Parathyroid adenoma (tissue), 2 donors: ENCODE data around the gene RIOX2.

Source experiments
- H2AFZ ChIP-seq: fragments of 300-600 bp; sonication (generic); one replicate; pipeline ENCODE4 v1.7.0; 2017; ENCODE audit warnings: antibody characterized with exemption, mild to moderate bottlenecking
- H3K27ac ChIP-seq: fragments of 300-600 bp; sonication (generic); one replicate; pipeline ENCODE4 v1.7.0; 2017
- H3K27me3 ChIP-seq: fragments of 300-600 bp; sonication (generic); one replicate; pipeline ENCODE4 v1.7.0; 2017; ENCODE audit warnings: low read length; ENCODE audit not compliant: control insufficient read depth, insufficient read depth
- H3K36me3 ChIP-seq: fragments of 300-600 bp; sonication (generic); one replicate; pipeline ENCODE4 v1.7.0; 2017; ENCODE audit warnings: low read length; ENCODE audit not compliant: control insufficient read depth, insufficient read depth
- H3K4me1 ChIP-seq: fragments of 300-600 bp; sonication (generic); one replicate; pipeline ENCODE4 v1.7.0; 2017; ENCODE audit warnings: control low read depth
- H3K4me2 ChIP-seq: fragments of 300-600 bp; sonication (generic); one replicate; pipeline ENCODE4 v1.7.0; 2017; ENCODE audit warnings: low read length
- H3K4me3 ChIP-seq: fragments of 300-600 bp; sonication (generic); one replicate; pipeline ENCODE4 v1.7.0; 2017; ENCODE audit warnings: low read depth, low read length
- H3K79me2 ChIP-seq: fragments of 300-600 bp; sonication (generic); one replicate; pipeline ENCODE4 v1.7.0; 2017; ENCODE audit warnings: control low read depth
- H3K9ac ChIP-seq: fragments of 300-600 bp; sonication (generic); one replicate; pipeline ENCODE4 v1.7.0; 2017; ENCODE audit warnings: mild to moderate bottlenecking
- H3K9me3 ChIP-seq: fragments of 300-600 bp; sonication (generic); one replicate; pipeline ENCODE4 v1.7.0; 2017; ENCODE audit warnings: low read length; ENCODE audit not compliant: control insufficient read depth
- CTCF ChIP-seq: fragments of 300-600 bp; sonication (generic); IDR thresholded peaks from one replicate; pipeline ENCODE4 v1.7.0; 2017; ENCODE audit warnings: antibody characterized with exemption, mild to moderate bottlenecking
- donor health status: primary hyperparathyroidism.

RIOX2 gene

GRCh38 chr3:97942801-97943546 lies 29.3 kb downstream of the RIOX2 start:
- Histone ChIP-seq H3K4me1 (no peaks in the 10 kb centered on the region), H2AFZ (no peak overlapping the region), H3K4me2 (no peak overlapping the region), H3K27me3 (no peaks in the 10 kb centered on the region), H3K4me3 (no peak overlapping the region), H3K9me3 (no peaks in the 10 kb centered on the region), H3K36me3 (no peaks in the 10 kb centered on the region), H3K79me2 (no peaks in the 10 kb centered on the region), H3K27ac (no peak overlapping the region), H3K9ac (no peak overlapping the region)
- TF ChIP-seq CTCF, result no peak

- Histone ChIP-seq H3K9me3 (no peaks in the 10 kb centered on the region), H3K9ac (no peak overlapping the region), H3K79me2 (no peaks in the 10 kb centered on the region), H3K27me3 (no peaks in the 10 kb centered on the region), H3K4me1 (no peaks in the 10 kb centered on the region), H3K27ac (no peak overlapping the region), H3K36me3 (no peaks in the 10 kb centered on the region), H2AFZ (no peak overlapping the region), H3K4me3 (no peak overlapping the region), H3K4me2 (no peak overlapping the region)
- TF ChIP-seq CTCF, result no peak
Observed at GRCh38 chr3:97940034-97940433, 32.2 kb downstream of the RIOX2 start.

- H3K27ac ChIP-seq, result no peak overlapping the region
- no peak overlapping the region for H3K9ac ChIP-seq
- TF ChIP-seq CTCF, result no peak
- no peaks in the 10 kb centered on the region for H3K79me2 ChIP-seq
- no peaks in the 10 kb centered on the region for H3K4me1 ChIP-seq
- H2AFZ ChIP-seq, result no peak overlapping the region
- no peaks in the 10 kb centered on the region for H3K36me3 ChIP-seq
- no peak overlapping the region for H3K4me3 ChIP-seq
- no peaks in the 10 kb centered on the region for H3K9me3 ChIP-seq
- H3K27me3 ChIP-seq, result no peaks in the 10 kb centered on the region
- no peak overlapping the region for H3K4me2 ChIP-seq
Observed at GRCh38 chr3:97939401-97939800, 32.8 kb downstream of the RIOX2 start.

GRCh38 chr3:97938444-97938843 lies 33.8 kb downstream of the RIOX2 start:
- H3K79me2 ChIP-seq, result no peaks in the 10 kb centered on the region
- H3K27me3 ChIP-seq, result no peaks in the 10 kb centered on the region
- no peak overlapping the region for H3K27ac ChIP-seq
- H3K4me1 ChIP-seq, result no peaks in the 10 kb centered on the region
- H3K4me2 ChIP-seq, result no peak overlapping the region
- no peaks in the 10 kb centered on the region for H3K36me3 ChIP-seq
- no peak overlapping the region for H3K4me3 ChIP-seq
- no peak overlapping the region for H3K9ac ChIP-seq
- no peaks in the 10 kb centered on the region for H3K9me3 ChIP-seq
- no peak overlapping the region for H2AFZ ChIP-seq
- no peak for TF ChIP-seq CTCF

GRCh38 chr3:97937205-97937604 lies 35.0 kb downstream of the RIOX2 start:
- Histone ChIP-seq H3K27me3 (no peaks in the 10 kb centered on the region), H3K79me2 (no peaks in the 10 kb centered on the region), H3K4me3 (no peak overlapping the region), H2AFZ (no peak overlapping the region), H3K4me1 (no peaks in the 10 kb centered on the region), H3K4me2 (no peak overlapping the region), H3K36me3 (no peaks in the 10 kb centered on the region), H3K9me3 (no peaks in the 10 kb centered on the region), H3K9ac (no peak overlapping the region), H3K27ac (no peak overlapping the region)
- TF ChIP-seq CTCF, result no peak
